Endodermal cell (in vitro differentiated cells): ENCODE results near the gene CYB5B. TPM values are rescaled to one million over a fixed set of nuclear protein-coding genes. Genes with fewer than 3 reads are reported as not detected.
A peak's percentile ranks its signal among the peaks of the same experiment; 100 is the strongest.

Experiments
- DNase-seq: peaks from one replicate; pipeline ENCODE4 v3.0.0-alpha.2; 2017
- H3K27ac ChIP-seq: 2 replicates; pipeline ENCODE4 v1.5.1; 2013; ENCODE audit warnings: mild to moderate bottlenecking, low read depth, low read length, moderate library complexity
- H3K27me3 ChIP-seq: 2 replicates; pipeline ENCODE4 v1.6.1; 2013; ENCODE audit warnings: mild to moderate bottlenecking, low read length, moderate library complexity; ENCODE audit not compliant: insufficient read depth, control insufficient read depth, poor library complexity, severe bottlenecking
- H3K36me3 ChIP-seq: 2 replicates; pipeline ENCODE4 v1.7.0; 2013; ENCODE audit warnings: mild to moderate bottlenecking, low read length, moderate library complexity; ENCODE audit not compliant: control insufficient read depth, insufficient read depth
- H3K4me1 ChIP-seq: one replicate; pipeline ENCODE4 v1.7.0; 2013; ENCODE audit warnings: low read length; ENCODE audit not compliant: control insufficient read depth, insufficient read depth
- H3K4me3 ChIP-seq: 2 replicates; pipeline ENCODE4 v1.5.1; 2013; ENCODE audit warnings: mild to moderate bottlenecking, low read length, moderate library complexity
- H3K9ac ChIP-seq: 2 replicates; pipeline ENCODE4 v1.6.1; 2013; ENCODE audit warnings: mild to moderate bottlenecking, low read length, moderate library complexity; ENCODE audit not compliant: poor library complexity, severe bottlenecking; ENCODE audit errors: extremely low read depth
- H3K9me3 ChIP-seq: 2 replicates; pipeline ENCODE4 v1.6.1; 2013; ENCODE audit warnings: mild to moderate bottlenecking, low read length, moderate library complexity; ENCODE audit not compliant: control insufficient read depth
- H3K27ac Mint-ChIP-seq: 2 replicates; pipeline ENCODE4 v1.8.0; 2020; ENCODE audit warnings: mixed read lengths
- H3K27me3 Mint-ChIP-seq: 2 replicates; pipeline ENCODE4 v1.8.0; 2021; ENCODE audit warnings: mild to moderate bottlenecking, mixed read lengths; ENCODE audit not compliant: insufficient read depth
- H3K36me3 Mint-ChIP-seq: 2 replicates; pipeline ENCODE4 v1.8.0; 2020; ENCODE audit warnings: low read depth, mixed read lengths
- H3K4me1 Mint-ChIP-seq: 2 replicates; pipeline ENCODE4 v1.8.0; 2020; ENCODE audit warnings: mixed read lengths
- H3K4me3 Mint-ChIP-seq: 2 replicates; pipeline ENCODE4 v1.8.0; 2020; ENCODE audit warnings: mild to moderate bottlenecking, moderate library complexity, mixed read lengths
- H3K9me3 Mint-ChIP-seq: 2 replicates; pipeline ENCODE4 v1.8.0; 2020; ENCODE audit warnings: mild to moderate bottlenecking, mixed read lengths
- CTCF ChIP-seq: fragments of 200-600 bp; sonication (generic); conservative IDR thresholded peaks from 2 replicates; pipeline ENCODE4 v1.5.0; 2021; ENCODE audit warnings: antibody characterized with exemption, mild to moderate bottlenecking
- WGBS, 2 experiments: methylation state at CpG; one replicate each; pipeline versions ENCODE4 v1.1.5 to v1.1.7; 2013; ENCODE audit warnings: missing lambda C conversion rate in 2 of 2, mixed read lengths in 1 of 2; ENCODE audit not compliant: insufficient coverage in 1 of 2, insufficient read length in 1 of 2; 5-methylcytosine and 5-hydroxymethylcytosine counted together
- total RNA-seq, 2 donors: library from RNA; stranded (reverse); fragmentation: NEBNext Ultra II Directional in 1 of 2; extraction: Animal tissue kit (Norgen Biotek cat#: 25700) in 1 of 2; gene quantifications; 2 replicates in 1 of 2; 3 replicates in 1 of 2; pipeline ENCODE4 v1.2.1, GENCODE V29; 2021

CYB5B gene
- total RNA-seq, 2 donors from 2014 or later, result 123 to 131 TPM

GRCh38 chr16:69508033-69508755 lies 83.8 kb downstream of the CYB5B start:
- 95 to 96% methylated on average over 3 to 4 of the region's 4 CpGs for WGBS, 2 experiments
- no peak overlapping the region for H3K27ac Mint-ChIP-seq
- peaks cover 7% of the 10 kb centered on the region for H3K4me1 Mint-ChIP-seq
- no peak overlapping the region for H3K4me3 ChIP-seq
- no peak overlapping the region for H3K4me3 Mint-ChIP-seq
- H3K4me1 ChIP-seq, result peaks cover 3% of the 10 kb centered on the region
- no peak for TF ChIP-seq CTCF
- no peak overlapping the region for H3K27ac ChIP-seq
- H3K9me3 ChIP-seq, result no peaks in the 10 kb centered on the region
- no peaks in the 10 kb centered on the region for H3K27me3 ChIP-seq
- no peak overlapping the region for H3K9ac ChIP-seq
- H3K36me3 Mint-ChIP-seq, result no peaks in the 10 kb centered on the region
- no peaks in the 10 kb centered on the region for H3K36me3 ChIP-seq
- DNase-seq, result peak; percentile 53
- H3K9me3 Mint-ChIP-seq, result no peaks in the 10 kb centered on the region
- no peaks in the 10 kb centered on the region for H3K27me3 Mint-ChIP-seq

DNA sequence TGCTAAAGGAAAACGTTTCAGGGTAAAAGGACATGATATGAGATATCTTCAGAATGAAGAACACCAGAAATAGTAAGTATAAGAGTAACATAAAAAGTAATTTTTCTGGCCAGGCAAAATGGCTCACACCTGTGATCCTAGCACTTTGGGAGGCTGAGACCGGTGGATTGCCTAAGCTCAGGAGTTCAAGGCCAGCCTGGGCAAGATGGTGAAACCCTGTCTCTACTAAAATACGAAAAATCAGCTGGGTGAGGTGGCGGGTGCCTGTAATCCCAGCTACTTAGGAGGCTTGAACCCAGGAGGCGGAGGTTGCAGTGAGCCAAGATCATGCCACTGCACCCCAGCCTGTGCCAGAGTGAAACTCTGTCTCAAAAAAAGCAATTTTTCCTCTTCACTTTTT lies 84.7 kb downstream of the CYB5B start:
- no peaks in the 10 kb centered on the region for H3K9me3 ChIP-seq
- H3K27ac ChIP-seq, result no peak overlapping the region
- Mint-ChIP-seq H3K36me3 (no peaks in the 10 kb centered on the region), H3K27ac (no peak overlapping the region), H3K4me3 (no peak overlapping the region), H3K27me3 (no peaks in the 10 kb centered on the region), H3K9me3 (no peaks in the 10 kb centered on the region), H3K4me1 (peaks cover 7% of the 10 kb centered on the region)
- H3K4me1 ChIP-seq, result peaks cover 3% of the 10 kb centered on the region
- TF ChIP-seq CTCF, result no peak
- 92 to 93% methylated on average over 4 to 5 of the region's 5 CpGs for WGBS, 2 experiments
- H3K4me3 ChIP-seq, result no peak overlapping the region
- H3K27me3 ChIP-seq, result no peaks in the 10 kb centered on the region
- no peak overlapping the region for H3K9ac ChIP-seq
- H3K36me3 ChIP-seq, result no peaks in the 10 kb centered on the region
- no peak for DNase-seq

DNA sequence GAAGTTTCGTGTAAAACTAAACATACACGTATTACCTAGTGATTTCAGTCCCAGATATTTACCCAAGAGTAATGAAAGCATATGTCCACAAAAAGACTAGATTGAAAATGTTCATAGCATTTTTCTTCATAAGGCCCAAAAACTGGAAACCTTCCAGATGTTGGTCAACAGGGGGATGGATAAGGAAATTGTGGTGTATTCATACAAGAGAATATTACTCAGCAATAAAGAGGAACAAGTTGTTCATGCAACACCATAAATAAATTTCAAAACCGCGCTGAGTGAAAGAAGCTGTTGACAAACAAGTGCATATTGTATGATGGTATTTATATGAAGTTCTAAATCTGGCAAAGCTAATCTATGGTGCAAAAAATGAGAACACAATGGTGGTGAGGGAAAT lies 87.2 kb downstream of the CYB5B start:
- H3K36me3 Mint-ChIP-seq, result no peaks in the 10 kb centered on the region
- H3K27me3 Mint-ChIP-seq, result no peaks in the 10 kb centered on the region
- H3K9me3 Mint-ChIP-seq, result peaks cover 1% of the 10 kb centered on the region
- H3K4me1 ChIP-seq, result peaks cover 3% of the 10 kb centered on the region
- H3K27me3 ChIP-seq, result no peaks in the 10 kb centered on the region
- H3K36me3 ChIP-seq, result no peaks in the 10 kb centered on the region
- no peak overlapping the region for H3K9ac ChIP-seq
- H3K4me1 Mint-ChIP-seq, result peaks cover 7% of the 10 kb centered on the region
- H3K4me3 ChIP-seq, result no peak overlapping the region
- H3K4me3 Mint-ChIP-seq, result no peak overlapping the region
- no peak overlapping the region for H3K27ac ChIP-seq
- H3K9me3 ChIP-seq, result no peaks in the 10 kb centered on the region
- 93 to 100% methylated on average over 2 to 4 of the region's 4 CpGs for WGBS, 2 experiments
- no peak for TF ChIP-seq CTCF
- H3K27ac Mint-ChIP-seq, result no peak overlapping the region
- no peak for DNase-seq
